ENCODE measurements around the gene HDAC7.
"Not testable (repeated sequence)": the region's sequence is repeated elsewhere in the genome, so short reads cannot be mapped to it uniquely, and the experiment has no call there.

Gene HDAC7

DNA sequence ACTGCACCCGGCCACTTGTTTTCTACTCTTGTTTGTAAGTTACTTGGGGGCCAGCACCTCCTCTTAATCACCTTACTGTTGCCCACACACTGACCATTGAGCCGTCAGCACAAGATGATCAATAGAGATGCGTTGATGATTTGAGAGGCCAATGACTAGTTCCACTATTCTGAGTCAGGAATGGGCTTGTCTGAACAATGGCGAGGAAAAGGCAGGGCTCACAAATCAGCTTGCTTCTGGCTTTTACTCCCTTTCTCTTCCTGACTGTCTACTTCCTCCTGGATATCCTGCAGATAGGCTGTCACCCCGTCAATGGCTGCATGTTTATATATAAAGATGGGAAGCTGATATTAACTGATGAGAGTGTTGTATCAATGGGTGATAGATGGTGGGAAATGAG is 29.1 kb upstream of the HDAC7 start:
- DNase-seq: no peak

DNA sequence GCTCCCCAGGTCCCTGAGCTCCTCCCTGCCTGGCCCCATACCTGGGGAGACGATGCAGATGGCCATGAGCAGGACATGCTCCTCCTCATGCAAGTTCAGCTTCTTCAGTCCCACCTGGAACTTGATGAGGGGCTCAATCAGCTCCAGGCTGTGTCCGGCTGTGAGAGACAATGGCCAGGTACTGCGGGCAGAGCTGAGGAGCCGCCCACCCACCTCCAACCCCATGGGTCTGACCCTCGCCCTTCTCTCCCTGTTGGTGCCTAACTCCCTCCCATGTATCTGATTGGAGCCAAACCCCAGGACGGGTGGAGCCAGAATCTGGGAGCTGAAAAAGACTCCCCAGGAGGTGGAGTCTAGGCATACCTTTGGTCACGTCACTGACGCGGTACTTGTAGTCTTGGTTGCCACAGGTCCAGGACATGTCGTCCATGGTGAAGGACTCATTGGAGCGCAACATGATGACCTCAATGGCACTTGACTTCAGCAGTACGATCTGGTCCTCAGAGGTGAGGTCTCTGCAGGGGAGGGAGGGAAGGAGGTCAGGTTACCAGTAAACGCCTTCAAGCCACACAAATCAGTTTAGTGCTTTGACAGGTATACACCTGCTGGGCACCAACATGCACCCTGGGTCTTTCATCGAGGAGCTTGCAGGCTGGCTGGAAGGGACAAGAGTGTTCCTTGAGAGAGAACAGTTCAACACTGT is 26.7 kb upstream of the HDAC7 start:
- no peak for DNase-seq

DNA sequence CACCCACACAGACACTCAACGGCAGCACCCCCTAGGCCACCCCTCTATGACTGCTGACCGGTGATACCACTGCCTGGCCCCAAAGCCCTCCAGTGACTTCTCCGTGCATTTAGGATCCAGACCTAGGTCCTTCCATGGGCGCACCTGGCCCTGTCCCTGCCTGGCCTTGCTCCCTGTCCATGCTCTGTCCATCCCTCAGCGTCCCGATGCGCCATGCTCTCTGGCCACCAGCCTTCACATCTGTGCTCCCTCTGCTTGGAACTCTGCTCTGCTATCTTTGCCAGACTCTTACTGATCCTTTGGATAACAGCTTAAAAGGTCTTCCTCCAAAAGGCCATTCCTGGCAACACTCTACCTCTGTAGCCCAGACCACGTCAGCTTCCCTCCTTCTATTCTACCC is 25.4 kb upstream of the HDAC7 start:
- no peak for DNase-seq

DNA sequence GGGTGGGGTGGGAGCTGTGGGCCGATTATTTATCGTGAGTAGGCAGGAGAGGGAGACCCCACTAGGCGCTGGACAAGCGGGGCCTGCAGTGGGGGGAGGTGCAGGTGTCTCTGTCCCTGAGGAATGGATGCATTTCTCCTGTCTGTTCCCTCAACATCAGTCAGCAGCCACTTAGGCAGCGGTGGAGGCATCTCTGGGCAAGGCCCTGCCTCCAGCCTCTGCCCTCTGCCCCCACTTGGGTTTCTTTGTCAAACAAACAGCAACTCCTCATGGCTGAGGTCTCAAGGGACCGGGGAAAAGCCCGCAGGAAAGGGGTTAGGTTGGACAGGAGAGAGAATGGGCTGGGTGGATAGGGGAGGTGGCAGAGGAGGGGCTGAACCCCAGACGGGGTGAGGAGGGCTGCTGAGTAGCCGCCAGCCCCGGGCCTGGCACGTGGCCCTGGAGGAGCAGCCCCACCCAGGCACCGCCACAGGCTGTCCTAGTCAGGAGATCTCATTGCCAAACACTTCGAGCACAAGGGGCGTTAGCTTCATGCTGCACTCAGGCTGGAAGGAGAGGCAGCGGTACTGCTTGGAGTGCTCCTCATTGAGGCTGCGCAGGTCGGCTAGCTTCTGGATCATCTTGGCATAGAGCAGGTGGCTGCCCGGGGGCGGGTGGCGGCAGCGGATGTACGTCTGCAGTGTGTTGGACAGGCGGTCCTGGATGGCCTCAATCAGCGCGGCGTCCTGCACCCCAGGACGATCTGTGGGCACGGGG is 24.7 kb upstream of the HDAC7 start:
- no peak for DNase-seq

DNA sequence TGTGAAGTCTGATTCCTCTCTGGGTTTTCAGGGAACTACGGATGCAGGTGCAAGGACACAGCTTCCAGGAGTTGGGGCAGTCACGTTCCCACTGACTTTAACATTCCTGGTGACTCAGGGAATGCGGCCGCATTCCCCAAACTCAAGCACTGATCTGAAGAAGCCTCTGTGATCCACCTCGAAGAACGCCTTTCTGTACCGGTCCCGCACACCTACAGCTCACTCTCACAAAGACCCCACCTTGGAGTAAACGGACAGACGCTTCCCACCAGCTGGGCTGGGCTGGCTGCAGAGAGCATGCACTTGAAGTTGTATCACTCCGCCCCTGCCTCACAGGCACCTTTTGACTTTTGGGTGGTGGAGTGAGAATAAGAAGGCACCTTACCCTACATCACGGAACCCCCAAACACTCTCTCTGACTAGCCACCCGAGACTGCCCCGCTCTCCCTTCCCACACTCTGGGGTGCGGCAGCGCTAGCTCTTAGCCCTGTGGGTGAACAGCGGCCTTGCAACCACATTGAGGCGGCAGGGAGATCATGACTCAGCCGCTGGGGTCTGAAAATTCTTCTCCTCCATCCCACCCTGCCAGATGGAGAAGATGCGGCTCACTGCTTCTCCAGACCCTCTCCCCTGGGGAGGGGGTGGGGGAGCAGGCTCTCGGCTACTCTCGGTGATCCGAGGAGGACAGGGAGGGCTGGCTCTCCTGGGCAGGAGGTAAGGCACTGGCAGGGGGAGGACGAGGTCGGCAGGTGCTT is 23.7 kb upstream of the HDAC7 start:
- no peak for DNase-seq

DNA sequence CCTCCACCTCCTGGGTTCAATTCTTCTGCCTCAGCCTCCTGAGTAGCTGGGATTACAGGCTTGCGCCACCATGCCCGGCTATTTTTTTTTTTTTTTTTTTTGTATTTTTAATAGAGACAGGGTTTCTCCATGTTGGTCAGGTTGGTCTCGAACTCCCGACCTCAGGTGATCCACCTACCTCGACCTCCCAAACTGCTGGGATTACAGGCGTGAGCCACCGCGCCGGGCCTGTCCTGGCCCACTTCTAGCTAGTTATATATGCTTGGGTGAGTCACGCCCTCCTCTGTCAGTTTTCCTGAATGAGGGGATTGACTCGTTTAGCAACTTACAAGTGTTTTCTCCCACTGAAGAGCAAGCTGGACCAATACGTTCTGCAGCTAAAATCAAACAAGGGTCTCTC is 22.8 kb upstream of the HDAC7 start:
- DNase-seq: not testable (repeated sequence)

DNA sequence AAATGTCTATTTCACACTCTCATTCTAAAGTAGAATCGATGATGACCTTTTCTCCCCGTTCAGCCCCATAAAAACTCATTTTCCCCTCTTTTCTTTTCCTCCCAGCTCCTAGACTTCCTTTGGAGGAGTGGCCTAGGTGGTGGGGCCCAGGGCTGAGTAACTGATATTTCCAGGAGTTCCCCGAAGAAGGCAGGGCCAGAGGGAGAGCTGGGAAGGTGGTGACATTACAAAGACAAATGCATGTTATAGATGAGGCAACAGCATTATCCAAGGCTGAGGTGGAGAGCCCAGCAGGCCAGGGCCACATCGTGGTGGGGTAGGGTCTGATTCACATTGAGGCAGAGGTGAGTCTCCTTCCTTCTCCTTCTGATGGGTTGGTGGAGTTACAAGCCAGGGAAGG is 22.2 kb upstream of the HDAC7 start:
- no peak for DNase-seq

DNA sequence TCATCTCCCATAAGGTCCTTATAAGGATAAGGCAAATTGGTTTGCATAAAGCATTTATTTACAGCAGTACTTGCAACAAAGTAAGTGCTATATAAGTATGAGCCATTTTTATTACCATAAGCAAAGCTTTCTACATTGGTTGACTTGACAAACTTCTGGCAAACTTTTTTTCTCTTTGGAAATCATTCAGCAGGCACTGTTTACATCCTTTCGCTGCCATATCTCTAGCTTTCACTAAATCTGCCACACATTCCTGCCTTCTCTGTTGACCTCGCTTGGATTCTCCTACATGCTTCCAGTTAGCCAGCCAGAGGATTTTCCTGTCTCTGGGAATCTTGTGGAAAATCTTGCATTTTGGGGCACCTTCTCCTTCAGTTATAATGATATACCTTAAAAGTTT is 21.8 kb upstream of the HDAC7 start:
- DNase-seq: no peak

DNA sequence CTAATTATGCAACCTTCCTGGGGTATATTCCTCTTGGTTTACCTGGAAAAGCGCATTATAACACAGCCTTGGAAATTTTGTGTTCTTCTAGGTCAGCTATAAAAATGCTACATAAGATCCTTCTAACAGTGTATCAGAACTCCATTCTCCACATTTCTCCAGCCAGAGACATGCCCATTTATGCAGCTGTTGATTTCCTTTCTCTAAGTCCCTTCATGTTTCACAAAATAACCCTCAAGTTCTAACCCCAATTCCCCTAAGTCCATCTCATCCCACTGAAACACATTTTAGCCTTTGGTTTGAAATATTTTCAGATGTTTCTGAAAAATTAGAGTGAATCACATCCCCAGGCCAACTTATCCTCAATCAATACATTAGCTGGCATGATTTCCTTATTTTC is 20.9 kb upstream of the HDAC7 start:
- no peak for DNase-seq

DNA sequence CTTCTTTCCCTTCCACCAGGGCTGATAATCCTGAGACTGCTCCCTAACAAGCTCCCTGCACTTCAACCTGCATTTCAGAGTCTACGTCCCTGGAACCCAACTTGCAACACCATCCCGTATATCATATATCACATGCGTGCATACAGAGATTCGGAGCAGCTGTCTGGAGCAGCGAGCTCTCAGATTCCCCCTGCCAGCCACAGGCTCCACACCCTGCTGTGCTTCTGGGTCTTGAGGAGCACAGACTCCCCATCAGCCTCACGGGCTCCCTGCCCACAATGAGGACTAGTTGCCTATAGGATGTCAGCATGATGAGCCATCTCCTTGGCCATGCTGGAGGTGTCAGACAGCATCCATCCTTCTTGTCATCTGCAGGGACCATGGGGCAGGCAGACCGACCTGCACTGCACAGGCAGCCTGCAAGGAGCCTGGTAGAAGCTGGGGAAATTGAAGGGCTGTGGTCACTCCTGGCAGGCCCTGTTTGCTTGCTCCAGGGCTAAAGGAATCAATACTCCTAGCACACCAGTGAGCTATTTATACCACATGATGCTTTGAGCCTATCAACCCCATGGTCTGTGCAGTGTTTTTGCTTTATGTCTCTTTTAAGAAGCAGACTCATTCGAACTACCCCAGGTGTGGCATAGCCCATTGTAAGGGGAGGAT is 19.6 kb upstream of the HDAC7 start:
- no peak for DNase-seq

DNA sequence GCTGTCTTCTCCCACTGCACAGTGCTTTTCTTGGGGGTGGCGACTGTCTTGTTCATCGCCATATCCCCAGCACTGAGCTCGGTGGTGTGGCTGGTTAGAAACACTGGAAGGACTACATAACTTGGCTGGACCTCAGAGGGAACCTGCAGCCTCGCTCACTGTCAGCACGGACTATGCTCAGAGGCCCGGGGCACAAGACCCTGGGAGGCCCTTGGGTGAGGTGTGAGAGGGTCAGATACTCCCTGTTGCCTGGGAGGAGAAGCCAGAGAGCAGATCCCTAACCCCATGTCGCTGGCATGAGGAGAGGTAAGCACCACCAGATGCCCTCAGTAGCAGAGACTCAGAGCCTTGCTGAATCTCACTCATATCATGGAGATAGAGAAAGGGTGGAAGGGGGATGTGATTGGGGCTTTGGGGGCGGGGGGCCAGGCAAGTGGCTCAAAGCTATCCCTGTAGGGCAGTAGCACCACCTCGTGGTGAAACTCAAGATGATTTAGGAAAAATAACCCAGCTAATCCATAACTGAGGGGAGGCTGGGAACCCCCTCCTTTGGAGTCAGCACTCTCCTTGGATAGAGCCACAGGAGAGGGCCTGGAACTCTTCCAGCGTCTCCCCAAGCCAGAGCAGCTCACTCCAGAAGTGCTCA is 18.7 kb upstream of the HDAC7 start:
- no peak for DNase-seq

DNA sequence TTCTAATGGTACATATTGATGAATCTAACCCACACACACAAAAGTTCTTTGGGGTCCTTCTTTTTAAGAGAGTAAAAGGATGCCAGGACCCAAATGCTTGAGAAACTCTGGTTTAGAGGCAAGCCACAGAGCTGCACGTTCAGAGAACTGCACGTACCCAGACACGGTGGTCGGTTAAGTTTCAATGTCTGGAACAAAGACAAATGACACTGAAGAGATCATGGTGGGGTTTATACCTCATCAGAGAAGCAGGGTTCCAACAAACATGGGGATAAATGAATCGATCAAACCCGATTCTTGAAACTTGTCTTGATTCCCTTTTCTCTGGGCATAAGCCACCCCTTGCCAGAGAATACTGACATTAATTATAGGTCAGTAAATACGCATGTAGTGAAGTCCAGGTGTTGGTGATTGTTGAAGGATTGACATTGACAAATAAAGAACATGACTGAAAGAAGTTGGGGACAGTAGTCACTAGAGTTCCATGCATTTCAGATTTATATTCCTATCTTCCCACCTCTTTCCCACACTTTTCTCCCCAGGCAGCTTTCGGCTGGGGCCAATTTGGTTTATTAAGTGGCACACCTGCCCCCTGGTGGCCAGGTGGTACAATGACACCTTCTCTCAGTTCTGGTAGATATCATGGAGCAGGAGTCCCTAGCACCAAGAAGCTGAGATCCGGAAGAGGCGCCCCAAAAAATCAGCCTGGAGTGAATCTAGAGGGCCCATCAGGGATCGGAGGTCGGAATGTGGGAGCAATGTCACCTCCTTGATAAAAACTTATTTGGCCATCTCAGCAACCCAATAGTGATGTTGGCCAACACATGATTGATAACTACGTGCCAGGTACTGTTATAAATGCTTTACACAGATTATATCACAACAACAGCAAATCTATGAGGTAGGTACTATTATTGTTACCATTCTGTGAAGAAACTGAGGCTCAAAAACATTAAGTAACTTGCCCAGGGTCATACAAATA is 17.8 kb upstream of the HDAC7 start:
- peak; percentile 62 for DNase-seq

DNA sequence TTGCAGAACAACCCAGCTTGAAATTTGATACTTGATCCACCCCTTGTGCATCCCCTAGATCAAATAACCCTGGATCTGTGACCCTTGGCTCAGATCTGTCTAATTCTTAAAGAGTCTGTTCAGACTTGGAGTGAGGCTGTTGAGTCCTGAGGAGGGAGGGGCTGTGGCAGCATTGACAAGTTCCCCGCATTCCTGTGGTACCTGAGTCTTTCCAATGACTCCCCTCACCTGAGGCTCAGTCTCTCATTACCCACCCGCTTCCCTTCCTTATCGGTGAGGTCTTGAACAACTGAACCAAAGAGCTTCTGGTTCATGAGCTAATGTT is 16.1 kb upstream of the HDAC7 start:
- no peak for DNase-seq

DNA sequence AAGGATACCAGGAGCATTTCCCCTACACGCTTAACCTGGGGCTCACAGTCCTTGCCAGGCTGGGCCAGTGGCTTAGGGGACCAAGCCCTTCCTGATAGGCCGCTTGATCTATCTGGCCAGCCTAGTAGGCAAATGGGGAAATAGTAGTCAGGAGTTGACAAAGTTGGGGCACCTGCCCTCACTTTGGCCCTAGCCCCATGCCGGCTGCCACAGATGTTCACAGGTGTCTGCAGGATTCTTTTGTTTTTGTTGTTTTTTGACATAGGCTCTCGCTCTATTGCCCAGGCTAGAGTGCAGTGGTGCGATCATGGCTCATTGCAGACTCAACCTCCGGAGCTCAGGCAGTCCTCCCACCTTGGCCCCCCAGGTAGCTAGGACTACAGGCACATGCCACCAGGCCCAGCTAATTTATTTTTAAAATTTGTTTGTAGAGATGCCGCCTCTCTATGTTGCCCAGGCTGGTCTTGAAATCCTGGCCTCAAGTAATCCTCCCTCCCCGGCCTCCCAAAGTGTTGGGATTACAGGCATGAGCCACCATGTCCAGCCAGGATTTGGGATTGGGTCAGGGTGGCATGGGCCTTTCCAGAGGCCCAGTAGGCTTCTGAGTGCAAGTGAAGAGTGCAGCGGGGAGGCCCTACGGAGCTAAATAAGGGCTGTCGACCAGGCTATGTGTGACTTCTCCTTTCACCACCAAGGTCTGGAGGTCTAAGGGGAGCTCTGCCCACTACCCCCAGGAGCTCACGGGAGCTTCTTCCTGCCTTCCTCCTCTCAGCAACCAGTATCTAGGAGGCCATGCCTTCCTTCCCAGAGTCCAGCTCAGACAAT is 15.5 kb upstream of the HDAC7 start:
- DNase-seq: no peak

DNA sequence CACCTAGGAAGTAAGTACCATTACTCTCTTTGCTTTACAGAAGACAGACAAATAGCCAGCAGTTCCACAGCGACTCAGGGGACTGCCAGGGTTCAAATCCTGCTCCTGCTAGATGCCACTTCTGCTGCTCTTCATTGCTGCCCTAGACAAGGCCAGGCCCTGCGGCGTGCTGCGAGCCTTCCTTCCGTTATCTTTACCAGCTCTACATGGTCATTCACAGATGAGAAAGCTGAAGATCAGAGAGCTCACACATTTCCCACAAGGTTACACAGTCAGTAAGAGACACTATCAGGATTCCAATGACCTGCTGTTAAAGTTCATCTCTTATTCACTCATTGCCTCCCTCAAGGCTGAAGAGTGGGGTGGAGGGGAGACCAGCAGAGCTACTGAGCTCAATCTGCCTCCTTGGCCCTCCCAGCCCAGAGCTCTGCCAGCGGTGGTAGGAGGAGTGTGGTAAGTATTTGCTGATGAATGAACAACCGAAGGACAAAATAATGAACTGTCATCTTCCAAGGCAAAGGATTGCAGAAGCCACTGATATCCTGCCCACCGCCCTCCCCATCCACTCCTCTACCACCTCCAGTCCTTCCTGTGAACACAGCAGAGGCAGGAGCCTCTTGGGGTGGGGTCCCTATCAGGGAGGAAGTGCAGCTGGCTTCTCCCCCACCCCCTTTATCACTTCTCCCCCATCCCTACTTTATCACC is 14.6 kb upstream of the HDAC7 start:
- DNase-seq: no peak

DNA sequence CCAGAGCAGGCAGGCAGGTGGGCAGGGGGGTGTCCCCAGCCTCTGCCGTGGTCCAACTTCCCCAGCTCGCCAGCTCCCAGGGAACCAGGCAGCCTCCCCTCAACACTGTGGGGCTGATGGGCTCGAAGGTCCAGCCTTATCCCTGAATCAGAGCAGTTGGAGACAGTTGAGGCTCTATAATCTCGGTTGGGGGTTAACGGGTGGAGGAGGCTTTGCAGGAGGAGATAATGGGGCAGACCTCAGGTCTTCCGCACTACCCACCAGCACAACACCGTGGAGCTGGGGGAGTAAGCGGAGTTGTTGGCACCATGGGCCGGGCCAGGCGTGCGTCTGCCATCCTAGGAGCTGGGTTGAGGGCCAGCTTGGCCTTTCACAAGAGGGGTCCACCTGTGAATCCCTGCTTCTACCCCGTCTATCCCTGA is 13.9 kb upstream of the HDAC7 start:
- DNase-seq: no peak

DNA sequence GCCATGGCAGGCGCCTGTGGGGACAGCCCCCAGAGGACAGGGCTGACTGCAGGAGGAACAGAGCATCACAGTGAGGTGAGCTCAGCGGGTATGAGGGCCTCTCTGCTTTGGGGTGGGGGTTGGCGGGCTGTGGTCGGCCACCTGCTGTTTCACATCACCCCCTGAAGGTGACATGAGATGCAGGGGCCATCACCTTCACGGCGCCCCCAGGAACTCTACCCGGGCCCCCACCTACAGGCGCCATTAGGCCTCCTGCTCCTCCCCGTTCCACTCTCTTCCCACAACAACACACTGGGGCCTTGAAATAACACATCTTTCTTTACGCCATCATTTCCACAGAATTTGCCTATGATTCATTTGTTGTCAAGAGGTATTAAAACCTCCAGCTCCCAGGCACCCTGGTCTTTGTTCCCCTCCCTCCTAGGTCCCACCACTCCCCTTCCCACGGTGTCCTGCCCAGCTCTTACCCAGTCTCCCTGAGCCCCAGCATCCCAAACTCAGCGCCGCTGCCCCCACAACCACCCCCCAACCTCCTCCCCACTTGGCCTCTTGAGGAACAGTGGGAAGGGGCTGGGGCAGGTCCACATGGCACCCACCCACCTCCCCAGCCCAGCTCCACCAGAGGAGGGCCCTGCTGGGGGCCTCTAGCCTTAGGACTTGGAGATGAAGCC is 12.7 kb upstream of the HDAC7 start:
- DNase-seq: no peak

DNA sequence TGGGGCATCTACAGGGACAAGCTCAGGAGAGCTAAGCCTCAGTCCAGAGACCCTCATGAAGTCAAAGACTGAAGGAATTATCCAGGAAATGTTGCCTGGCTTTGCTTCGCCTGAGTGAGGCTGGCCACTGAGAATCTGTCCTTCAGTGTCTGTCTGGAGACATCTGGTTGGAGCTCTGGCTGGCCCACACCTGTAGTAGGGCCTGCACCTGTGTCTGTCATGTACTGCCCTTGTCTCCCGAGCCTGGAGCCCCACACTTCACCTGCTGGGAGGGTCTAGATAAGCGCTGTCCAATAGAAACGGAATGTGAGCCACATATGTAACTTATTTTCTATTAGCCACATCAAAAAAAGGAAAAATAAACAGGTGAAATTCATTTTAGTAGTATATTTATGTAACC is 9.9 kb upstream of the HDAC7 start:
- no peak for DNase-seq

DNA sequence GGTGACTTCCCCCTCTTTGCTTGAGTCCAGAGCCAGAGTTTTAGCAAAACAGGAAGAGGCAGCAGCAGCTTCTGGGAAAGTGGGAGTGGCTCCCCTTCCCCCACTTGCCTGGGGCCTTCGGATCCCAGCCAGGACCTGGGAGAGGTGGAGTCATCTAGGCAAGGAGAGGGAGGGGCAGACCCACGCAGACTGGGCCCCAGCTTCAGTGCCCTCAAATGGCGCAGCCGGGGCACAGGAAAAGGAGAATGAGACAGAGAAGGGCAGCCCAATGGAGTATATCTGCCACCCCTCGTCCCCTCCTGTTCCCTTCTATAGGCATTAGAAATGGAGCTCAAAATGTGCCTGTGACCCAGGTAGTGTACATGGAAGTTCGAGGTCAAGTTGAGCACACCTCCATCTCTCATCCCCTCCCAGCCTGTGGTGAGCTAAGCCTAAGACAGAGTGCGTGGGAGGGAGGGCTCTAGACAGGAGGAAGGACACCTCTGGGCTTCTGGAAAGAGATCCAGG is 9.3 kb upstream of the HDAC7 start:
- peak; percentile 81 for DNase-seq

Measured in NCI-H226 (cell line).